Measurements from ENCODE around the gene ASTL.

Gene ASTL

DNA sequence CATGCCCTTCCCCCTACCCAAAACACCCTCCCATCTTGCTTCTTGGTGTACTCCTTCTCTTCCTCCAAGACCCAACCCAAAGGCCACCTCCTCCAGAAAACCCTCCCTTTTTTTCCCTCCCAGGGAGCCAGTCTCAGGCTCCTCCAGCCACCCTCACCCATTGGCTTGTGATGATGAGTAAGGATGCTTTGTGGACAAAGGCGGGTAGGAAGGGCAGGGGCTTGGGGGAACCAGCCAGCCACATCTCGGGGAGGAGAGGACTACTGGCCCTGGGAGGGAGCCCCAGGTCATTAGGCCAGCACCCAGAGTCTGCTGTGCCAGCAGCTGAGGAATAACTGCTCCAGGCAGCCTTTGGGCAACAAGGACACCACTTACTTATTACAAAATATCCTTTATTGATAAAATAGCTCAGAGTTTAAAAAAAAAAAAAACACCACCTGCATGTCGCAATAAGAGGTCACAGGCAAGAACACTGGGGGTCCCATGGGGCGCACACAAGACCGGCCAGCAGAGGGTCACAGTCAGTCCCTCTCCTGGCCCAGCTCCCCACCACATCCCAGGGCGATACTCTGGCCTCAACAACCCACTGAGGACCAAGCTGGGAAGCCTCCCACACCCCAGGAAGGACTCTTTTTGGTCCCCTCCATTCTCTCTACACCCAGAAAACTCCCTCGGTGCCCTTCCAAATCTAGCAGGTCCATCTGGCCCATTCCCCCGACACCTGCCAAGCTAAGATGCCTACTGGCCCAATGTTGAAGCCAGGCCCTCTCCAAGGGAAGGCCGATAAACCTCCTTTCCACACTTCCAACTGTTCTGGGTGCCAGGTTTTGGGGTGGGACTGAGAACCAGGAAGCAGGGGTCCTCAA is 25.6 kb downstream of the ASTL start:
- no peak for DNase-seq (ENCODE audit: low spot score)

DNA sequence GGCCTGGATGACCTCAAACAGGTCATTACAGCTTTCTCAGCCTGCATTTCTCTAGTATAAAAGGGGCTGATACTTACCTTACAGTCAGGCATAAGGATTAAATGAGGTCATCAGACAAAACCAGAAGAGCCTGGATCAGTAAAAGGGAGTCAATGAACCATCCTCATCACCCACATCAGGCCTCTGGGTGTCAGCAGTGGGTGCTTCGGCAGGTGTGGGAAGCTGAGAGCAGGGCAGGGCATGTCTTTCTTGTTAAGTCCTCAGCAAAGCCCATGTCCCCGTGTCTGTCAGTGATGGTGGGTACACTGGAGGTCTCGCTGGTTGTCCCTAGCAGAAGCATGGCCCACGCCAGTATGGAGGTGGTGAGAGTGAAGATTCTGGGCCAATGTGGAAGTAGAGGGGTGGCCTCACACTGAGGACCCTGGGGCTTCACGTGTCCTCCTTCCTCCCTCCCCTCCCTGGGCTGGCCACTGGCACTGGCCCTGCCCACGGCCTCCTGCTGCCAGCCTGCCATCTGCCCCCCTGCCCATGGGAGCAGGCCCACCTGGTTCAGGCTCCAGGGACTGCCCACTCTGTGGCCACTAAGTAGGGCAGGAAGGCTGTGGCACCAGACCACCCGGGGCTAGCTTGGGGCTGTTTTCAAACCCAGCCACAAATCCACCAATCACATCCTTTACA is 26.3 kb downstream of the ASTL start:
- DNase-seq (ENCODE audit: low spot score), result no peak

GRCh38 chr2:96111257-96111640 is 27.1 kb downstream of the ASTL start:
- no peak for DNase-seq (ENCODE audit: low spot score)

DNA sequence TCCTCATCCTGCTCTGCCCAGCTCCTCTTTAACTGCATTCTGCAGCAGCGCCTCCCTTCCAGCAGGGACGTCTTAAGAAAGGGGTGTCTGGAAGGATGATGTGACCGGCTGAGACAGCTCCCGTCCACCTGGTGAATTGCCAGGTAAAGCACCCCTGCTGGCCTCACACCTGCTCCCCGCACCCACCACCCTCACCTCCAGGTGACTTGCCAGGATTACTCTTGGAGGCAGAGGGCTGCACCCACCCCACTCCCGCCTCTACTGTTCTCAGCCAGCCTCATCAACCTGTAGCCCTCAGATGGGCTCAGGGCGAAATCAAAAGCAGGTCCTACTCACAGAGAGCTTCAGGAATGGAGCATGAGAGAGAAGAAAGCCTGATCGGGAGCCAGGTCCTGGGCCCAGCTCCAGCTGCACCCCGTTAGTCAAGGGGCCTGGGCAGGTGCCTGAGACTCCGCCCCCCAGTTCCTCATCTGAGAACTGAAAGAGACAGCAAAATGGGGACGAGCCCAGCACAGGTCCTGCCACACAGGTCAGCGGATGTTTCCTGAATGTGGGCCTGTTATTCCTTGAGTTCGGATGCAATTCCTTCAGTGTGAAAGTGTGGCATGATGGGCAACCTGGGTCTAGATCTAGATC is 27.6 kb downstream of the ASTL start:
- DNase-seq (ENCODE audit: low spot score), result no peak

GRCh38 chr2:96109931-96110511 is 28.3 kb downstream of the ASTL start:
- no peak for DNase-seq (ENCODE audit: low spot score)

DNA sequence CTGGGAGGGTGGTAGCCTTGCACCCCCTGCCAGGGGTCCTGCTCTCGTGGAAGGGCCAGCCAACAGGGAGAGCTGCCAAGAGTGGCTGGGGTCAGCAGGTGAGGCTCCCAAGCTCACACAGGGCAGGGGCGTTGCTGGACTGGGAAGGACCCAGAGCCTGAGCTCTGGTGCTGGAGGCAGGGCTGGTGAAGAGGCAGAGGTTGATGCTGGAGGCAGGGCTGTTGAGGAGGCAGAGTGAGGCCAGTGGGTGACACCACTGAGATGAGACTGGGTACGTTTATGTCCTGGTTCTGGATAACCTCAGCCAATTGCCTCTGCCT is 29.0 kb downstream of the ASTL start:
- DNase-seq (ENCODE audit: low spot score), result no peak

- peak; percentile 65 for DNase-seq (ENCODE audit: low spot score)
Measured at GRCh38 chr2:96108541-96109360, 29.6 kb downstream of the ASTL start.

- DNase-seq (ENCODE audit: low spot score), result no peak
Measured at GRCh38 chr2:96108151-96108540, 30.2 kb downstream of the ASTL start.

GRCh38 chr2:96107708-96108065 is 30.6 kb downstream of the ASTL start:
- DNase-seq (ENCODE audit: low spot score), result peak; percentile 45

DNA sequence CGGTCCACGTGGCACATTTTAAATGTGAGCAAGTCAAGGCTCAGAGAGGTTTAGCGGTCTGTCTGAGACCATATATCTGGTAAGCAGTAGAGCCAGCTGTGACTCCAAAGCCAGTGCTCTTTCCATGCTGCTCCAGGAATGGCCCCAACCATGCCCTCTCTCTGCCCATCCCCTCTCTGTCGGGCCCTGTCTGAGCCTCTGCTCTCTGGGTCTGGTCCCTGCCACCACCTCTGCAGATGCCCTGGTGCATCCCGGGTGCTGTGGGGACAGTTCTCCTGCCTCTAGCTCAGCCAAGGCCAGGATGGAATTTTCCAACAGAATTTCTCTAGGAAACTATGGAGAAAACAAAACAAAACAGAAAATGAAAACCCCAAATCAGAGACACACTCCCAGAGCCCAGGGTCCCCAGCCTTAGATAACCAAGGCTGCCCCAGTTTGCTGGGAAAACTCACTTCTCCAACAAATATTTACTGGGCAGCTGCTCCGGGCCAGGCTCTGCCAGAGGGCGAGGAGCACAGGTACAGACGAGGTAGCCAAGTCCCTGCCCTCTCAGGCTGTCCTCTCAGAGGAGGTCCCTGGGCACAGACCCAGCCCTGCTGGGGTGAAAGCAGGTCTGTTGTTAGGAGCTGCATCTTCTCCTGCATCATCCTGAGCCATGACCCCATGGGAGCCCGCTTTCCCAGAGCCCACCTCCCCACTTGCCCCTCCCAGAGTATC is 31.2 kb downstream of the ASTL start:
- peak; percentile 56 for DNase-seq (ENCODE audit: low spot score)

DNA sequence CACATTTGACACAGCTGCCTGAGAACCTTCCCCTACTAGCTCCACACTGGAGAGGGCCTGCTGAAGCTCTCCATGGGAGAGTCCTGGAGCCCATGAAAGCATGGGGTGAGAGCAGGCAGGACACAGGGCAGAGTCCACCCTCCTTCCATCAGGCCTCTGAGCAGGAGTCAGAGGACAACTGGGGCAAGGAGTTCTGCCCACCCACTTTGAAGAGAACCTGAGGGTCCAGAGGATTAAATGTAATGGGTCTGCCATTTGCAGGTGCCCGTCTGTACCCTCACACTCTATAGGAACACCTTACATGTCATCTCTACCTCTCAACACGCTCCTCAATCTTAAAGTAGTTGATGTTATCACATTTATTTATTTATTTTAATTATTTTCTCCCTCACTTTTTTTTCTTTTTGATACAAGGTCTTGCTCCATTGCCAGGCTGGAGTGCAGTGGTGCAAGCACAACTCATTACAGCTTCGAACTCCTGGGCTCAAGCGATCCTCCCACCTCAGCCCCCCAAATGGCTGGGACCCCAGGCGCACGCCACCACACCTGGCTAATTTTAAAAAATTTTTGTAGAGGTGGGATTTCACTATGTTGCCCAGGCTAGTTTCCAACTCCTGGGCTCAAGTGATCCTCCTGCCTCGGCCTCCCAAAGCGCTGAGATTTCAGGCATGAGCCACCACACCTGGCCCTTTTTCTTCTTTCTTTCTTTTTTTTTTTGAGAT is 32.1 kb downstream of the ASTL start:
- peak; percentile 61 for DNase-seq (ENCODE audit: low spot score)

DNA sequence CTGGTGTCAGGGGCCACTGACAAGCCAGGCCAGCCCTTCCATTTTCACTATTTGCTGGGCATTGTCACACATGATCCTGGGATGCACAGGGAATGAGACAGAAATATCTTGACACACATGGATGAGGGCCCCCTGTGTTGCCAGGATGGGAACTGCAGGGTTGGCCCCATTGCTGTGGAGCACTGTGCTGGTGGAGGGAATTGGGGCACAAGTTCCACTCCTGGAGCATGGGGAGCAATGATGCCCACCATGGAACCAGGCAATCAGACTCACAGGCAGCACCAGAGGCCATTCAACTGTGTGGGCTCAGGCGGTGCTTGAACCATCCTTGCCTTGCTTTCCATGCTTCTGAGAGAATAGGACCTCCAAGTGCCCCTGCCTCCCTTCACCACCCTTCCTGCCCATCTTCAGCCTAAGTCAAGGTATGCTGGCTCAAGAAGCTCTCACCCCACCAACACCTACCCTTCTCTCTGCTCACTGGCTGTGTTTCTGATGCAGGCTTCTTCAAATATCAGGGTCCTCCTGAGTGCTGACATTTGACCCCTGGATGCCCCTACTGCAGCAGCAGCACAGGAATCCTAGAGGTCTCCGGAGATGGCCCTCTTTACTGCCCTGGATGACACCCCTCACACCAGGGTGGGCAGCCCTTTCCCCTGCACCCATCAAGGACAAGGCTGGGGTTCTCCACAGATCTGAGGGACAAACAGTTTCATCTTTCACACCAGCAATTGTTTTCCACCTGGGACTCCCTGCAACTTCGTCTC is 33.0 kb downstream of the ASTL start:
- peak; percentile 8 for DNase-seq (ENCODE audit: low spot score)

GRCh38 chr2:96104487-96104861 is 33.8 kb downstream of the ASTL start:
- no peak for DNase-seq (ENCODE audit: low spot score)

DNA sequence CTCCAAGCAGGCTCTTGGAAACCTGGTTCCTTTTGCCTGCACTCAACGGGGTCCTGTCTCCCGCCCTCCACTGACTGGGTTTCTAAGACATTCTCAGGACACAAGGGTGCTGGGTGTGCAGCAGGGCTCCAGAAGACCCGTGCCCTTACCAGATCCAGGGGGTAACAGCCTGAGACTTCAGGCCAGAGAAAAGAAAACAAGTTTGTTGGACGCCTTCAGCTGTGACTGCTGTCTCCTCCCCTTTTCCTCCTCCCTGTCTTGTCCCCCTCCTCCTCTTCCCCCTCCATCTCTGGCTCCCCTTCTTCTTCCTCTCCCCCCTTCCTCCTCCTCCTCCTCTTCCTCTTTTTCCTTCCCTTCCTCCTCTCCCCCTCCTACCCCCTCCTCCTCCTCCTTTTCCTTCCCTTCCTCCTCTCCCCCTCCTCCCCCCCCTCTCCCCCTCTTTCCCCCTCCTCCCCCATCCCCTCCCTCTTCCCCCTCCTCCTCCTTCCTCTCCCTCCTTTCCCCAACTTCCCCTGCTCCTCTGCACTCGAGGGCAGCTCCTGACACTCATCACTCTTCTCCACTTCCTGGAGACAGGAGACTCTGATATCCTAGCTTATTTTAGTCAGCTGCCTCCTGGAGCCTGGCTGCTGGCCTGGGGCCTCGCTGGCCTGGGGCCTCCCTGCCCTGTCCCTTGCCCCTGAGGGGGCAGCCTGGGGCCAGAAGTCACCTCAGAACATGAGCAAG is 34.4 kb downstream of the ASTL start:
- DNase-seq (ENCODE audit: low spot score), result peak; percentile 37

DNA sequence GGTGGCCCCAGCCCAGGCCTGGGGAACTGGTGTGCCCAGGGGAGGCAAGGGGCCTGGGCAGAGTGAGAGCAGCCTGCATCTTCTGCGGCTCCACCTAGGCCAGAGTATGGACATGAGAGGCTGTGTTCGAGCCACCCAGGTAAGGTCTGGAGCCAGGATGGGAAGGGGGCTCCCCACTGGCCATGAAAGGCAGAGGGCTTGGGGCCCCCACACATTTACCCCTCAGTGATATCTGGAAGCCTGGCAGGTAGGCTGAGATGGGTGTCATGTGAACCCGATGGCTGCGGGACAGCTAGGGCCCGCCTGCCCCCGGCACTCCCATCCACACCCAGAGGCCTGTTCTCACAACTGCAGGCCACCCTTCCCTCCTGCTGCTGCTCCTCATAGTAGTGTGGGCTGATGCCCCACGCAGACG is 35.1 kb downstream of the ASTL start:
- DNase-seq (ENCODE audit: low spot score), result peak; percentile 63

- DNase-seq (ENCODE audit: low spot score), result peak; percentile 45
Measured at GRCh38 chr2:96102596-96103186, 35.6 kb downstream of the ASTL start.

DNA sequence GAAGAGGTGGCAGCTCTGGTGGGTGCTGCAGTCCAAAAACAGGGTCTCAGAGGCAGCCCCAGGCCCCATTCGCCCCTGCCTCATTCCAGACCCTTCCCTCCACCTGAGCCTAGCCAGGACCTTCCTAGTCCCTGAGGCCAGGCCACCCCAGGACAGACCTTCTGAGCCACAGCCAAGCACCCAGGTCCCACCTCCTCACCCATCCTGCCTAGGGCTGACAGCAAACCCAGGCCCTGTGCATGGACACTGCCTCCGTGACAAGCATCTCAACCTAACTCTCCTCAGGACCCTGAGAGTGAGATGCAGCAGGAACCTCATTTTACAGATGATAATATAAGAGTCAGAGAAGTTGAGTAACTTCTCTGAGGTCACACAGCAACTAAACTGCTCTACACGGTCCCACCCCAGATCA is 37.4 kb downstream of the ASTL start:
- peak; percentile 25 for DNase-seq (ENCODE audit: low spot score)

DNA sequence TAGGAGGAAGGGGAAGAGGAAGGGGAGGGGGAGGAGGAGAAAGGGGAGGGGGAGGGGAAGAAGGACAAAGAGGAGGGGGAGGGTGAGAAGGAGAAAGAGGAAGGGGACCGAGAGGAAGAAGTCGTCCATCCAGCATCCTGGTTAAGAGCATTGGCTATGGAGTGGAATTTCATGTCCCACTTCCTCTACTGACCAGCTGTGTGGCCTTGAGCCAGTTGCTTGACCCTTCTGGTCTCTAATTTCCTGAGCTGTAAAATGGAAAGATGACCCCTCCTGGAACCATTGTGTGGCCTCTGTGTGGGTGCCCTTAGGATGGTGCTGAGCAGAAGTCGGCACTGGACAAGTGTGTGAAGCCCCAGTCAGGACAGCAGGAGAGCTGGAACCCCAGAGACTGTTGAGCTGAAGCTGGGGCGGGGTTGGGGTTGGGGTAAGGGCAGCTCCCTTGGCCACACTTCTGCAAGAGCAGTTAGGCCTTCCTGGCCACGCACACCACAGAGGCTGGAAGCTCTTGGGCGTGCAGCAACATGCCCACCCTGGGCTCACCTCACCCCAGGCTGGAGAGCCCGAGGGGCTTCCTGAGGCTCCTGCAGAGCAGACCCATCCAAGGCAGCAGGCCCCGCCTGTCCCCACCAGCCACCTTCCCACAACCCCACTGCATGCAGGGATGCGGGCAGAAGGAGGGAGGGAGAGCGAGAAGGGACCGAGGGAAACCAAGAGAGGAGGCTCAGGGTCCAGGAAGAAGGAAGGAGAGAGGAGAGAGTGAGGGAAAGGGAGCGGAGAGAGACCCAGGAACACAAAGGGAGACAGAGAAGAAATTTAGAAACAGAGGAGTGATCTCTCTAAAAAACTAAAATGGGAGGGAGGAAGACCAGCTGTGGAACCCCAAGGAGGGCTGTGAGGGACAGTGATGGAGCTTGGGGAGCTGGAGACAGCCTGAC is 38.2 kb downstream of the ASTL start:
- peak; percentile 55 for DNase-seq (ENCODE audit: low spot score)

Measured in left forelimb (tissue), 1 donor.